ENCODE measurements around the gene PIGS. TPM values are rescaled to one million over a fixed set of nuclear protein-coding genes. Genes with fewer than 3 reads are reported as not detected.

Gene PIGS
- total RNA-seq, 1 donor from 2014 or later = 44.6 TPM

GRCh38 chr17:28574526-28574925 lies 3.2 kb upstream of the PIGS start:
- no peak for DNase-seq (ENCODE audit: low spot score in 2 of 2)
- Histone ChIP-seq H3K27ac (no peak overlapping the region), H3K36me3 (no peaks in the 10 kb centered on the region), H3K9me3 (no peaks in the 10 kb centered on the region), H3K4me3 (no peak overlapping the region), H3K4me1 (peaks cover 0 to 25% of the 10 kb centered on the region in 2 donors), H3K27me3 (no peaks in the 10 kb centered on the region)
- no peak for TF ChIP-seq CTCF (IDR thresholded peaks at IDR 0.05)
- intact Hi-C loops (cut with DNase I) = no loop called here

- Histone ChIP-seq H3K4me3 (no peak overlapping the region), H3K4me1 (peaks cover 0 to 25% of the 10 kb centered on the region in 2 donors), H3K9me3 (no peaks in the 10 kb centered on the region), H3K27me3 (no peaks in the 10 kb centered on the region), H3K36me3 (no peaks in the 10 kb centered on the region), H3K27ac (no peak overlapping the region)
- DNase-seq (ENCODE audit: low spot score in 2 of 2) = no peak
- intact Hi-C loops (cut with DNase I) = no loop called here
- no peak for TF ChIP-seq CTCF (IDR thresholded peaks at IDR 0.05)
These were observed 2.7 kb upstream of the PIGS start for GRCh38 chr17:28573966-28574480.

- intact Hi-C loops (cut with DNase I) = no loop called here
- no peak for TF ChIP-seq CTCF (IDR thresholded peaks at IDR 0.05)
- Histone ChIP-seq H3K4me3 (no peak overlapping the region), H3K36me3 (no peaks in the 10 kb centered on the region), H3K4me1 (peaks cover 0 to 25% of the 10 kb centered on the region in 2 donors), H3K27ac (no peak overlapping the region), H3K27me3 (no peaks in the 10 kb centered on the region), H3K9me3 (no peaks in the 10 kb centered on the region)
- no peak for DNase-seq (ENCODE audit: low spot score in 2 of 2)
These were observed 2.2 kb upstream of the PIGS start for GRCh38 chr17:28573521-28573920.

- no peak overlapping the region for H3K4me3 ChIP-seq
- no peak for DNase-seq (ENCODE audit: low spot score in 2 of 2)
- no peaks in the 10 kb centered on the region for H3K36me3 ChIP-seq
- intact Hi-C loops (cut with DNase I) = no loop called here
- peaks cover 0 to 25% of the 10 kb centered on the region in 2 donors for H3K4me1 ChIP-seq
- TF ChIP-seq CTCF (IDR thresholded peaks at IDR 0.05) = no peak
- no peaks in the 10 kb centered on the region for H3K9me3 ChIP-seq
- H3K27me3 ChIP-seq = no peaks in the 10 kb centered on the region
- H3K27ac ChIP-seq = no peak overlapping the region
These were observed 1.7 kb upstream of the PIGS start for GRCh38 chr17:28573040-28573380.

- Histone ChIP-seq H3K27ac (peak overlapping the region; percentile 75 to 85), H3K36me3 (no peaks in the 10 kb centered on the region), H3K9me3 (no peaks in the 10 kb centered on the region), H3K27me3 (no peaks in the 10 kb centered on the region), H3K4me3 (peak overlapping the region; percentile 91 to 95), H3K4me1 (peaks cover 0 to 25% of the 10 kb centered on the region in 2 donors)
- no peak for DNase-seq (ENCODE audit: low spot score in 2 of 2)
- TF ChIP-seq CTCF (IDR thresholded peaks at IDR 0.05) = no peak
- intact Hi-C loops (cut with DNase I) = no loop called here
These were observed 1.1 kb upstream of the PIGS start for GRCh38 chr17:28572259-28573039.
